Smooth muscle cell (in vitro differentiated cells): ENCODE results near the gene ITSN1. TPM values are rescaled to one million over a fixed set of nuclear protein-coding genes. Genes with fewer than 3 reads are reported as not detected.

Source experiments
- DNase-seq: peaks from one replicate; lab custom pipeline; 2025; ENCODE audit not compliant: unreplicated experiment; lab: John Stamatoyannopoulos, UW
- H2AFZ ChIP-seq: fragments of 200-600 bp; sonication (generic); 2 replicates; pipeline ENCODE4 v1.6.0; 2016; ENCODE audit warnings: antibody characterized with exemption, low read depth, mild to moderate bottlenecking
- H3F3A ChIP-seq: fragments of 200-600 bp; sonication (generic); 2 replicates; pipeline ENCODE4 v1.6.0; 2017; ENCODE audit warnings: antibody characterized with exemption, low read depth
- H3K27ac ChIP-seq: fragments of 200-600 bp; sonication (generic); 2 replicates; pipeline ENCODE4 v1.5.1; 2016; ENCODE audit warnings: low read depth, mild to moderate bottlenecking
- H3K27me3 ChIP-seq: fragments of 200-600 bp; sonication (generic); 2 replicates; pipeline ENCODE4 v1.6.1; 2016; ENCODE audit warnings: low read depth, mild to moderate bottlenecking
- H3K36me3 ChIP-seq: fragments of 200-600 bp; sonication (generic); 2 replicates; pipeline ENCODE4 v1.5.1; 2016; ENCODE audit warnings: low read depth
- H3K4me1 ChIP-seq: fragments of 200-600 bp; sonication (generic); 2 replicates; pipeline ENCODE4 v1.5.1; 2016; ENCODE audit warnings: low read depth
- H3K4me2 ChIP-seq: fragments of 200-600 bp; sonication (generic); 2 replicates; pipeline ENCODE4 v1.6.0; 2016; ENCODE audit warnings: mild to moderate bottlenecking
- H3K4me3 ChIP-seq: fragments of 200-600 bp; sonication (generic); 2 replicates; pipeline ENCODE4 v1.5.1; 2016; ENCODE audit warnings: mild to moderate bottlenecking
- H3K79me2 ChIP-seq: fragments of 200-600 bp; sonication (generic); 2 replicates; pipeline ENCODE4 v1.6.0; 2016; ENCODE audit warnings: low read depth, mild to moderate bottlenecking
- H3K9ac ChIP-seq: fragments of 200-600 bp; sonication (generic); 2 replicates; pipeline ENCODE4 v1.6.0; 2016; ENCODE audit warnings: low read depth
- H3K9me3 ChIP-seq: fragments of 200-600 bp; sonication (generic); replicated peaks from 2 replicates; pipeline ENCODE4 v1.5.1; 2016; ENCODE audit warnings: low read depth
- H4K20me1 ChIP-seq: fragments of 200-600 bp; sonication (generic); 2 replicates; pipeline ENCODE4 v1.6.0; 2016; ENCODE audit warnings: low read depth
- CTCF ChIP-seq: fragments of 200-600 bp; sonication (generic); IDR thresholded peaks from 2 replicates; pipeline ENCODE4 v1.5.1; 2017; ENCODE audit warnings: borderline replicate concordance, mild to moderate bottlenecking, antibody characterized with exemption; ENCODE audit not compliant: insufficient read depth, poor library complexity, severe bottlenecking
- WGBS: methylation state at CpG from one replicate; pipeline ENCODE4 v1.1.7; 2016; ENCODE audit warnings: low lambda C conversion rate; 5-methylcytosine and 5-hydroxymethylcytosine counted together
- polyA plus RNA-seq: library from polyadenylated mRNA; unstranded; fragments of >200 nt; fragmentation: Nextera tagmentation; extraction: Ambion mirVana; gene quantifications from 2 replicates; pipeline ENCODE4 v1.2.1, GENCODE V29; 2016
- total RNA-seq: library from RNA; depleted of rRNA; stranded (reverse); fragments of >200 nt; gene quantifications from 2 replicates; pipeline ENCODE4 v1.2.3, GENCODE V29; 2014

ITSN1 gene
- total and polyA plus RNA-seq, 2 experiments from 2014 or later, result 36.4 to 76.5 TPM

- Histone ChIP-seq H3F3A (peaks cover 6% of the 10 kb centered on the region), H3K27me3 (no peaks in the 10 kb centered on the region), H3K4me3 (no peak overlapping the region), H3K27ac (no peak overlapping the region), H3K4me2 (no peak overlapping the region), H3K9me3 (no peaks in the 10 kb centered on the region), H3K36me3 (no peaks in the 10 kb centered on the region), H2AFZ (no peak overlapping the region), H3K4me1 (peaks cover 11% of the 10 kb centered on the region), H3K79me2 (peaks cover 100% of the 10 kb centered on the region), H4K20me1 (peaks cover 88% of the 10 kb centered on the region), H3K9ac (no peak overlapping the region)
- whole genome bisulfite sequencing, result 58% methylated on average over 7 of the region's 7 CpGs
- no peak for TF ChIP-seq CTCF
- DNase-seq, result no peak
Measured at GRCh38 chr21:33650230-33650629, 7.9 kb downstream of the ITSN1 start.

GRCh38 chr21:33650929-33651509 lies 8.7 kb downstream of the ITSN1 start:
- Histone ChIP-seq H3K4me3 (no peak overlapping the region), H3K4me2 (no peak overlapping the region), H3K4me1 (peaks cover 11% of the 10 kb centered on the region), H3K79me2 (peaks cover 96% of the 10 kb centered on the region), H2AFZ (no peak overlapping the region), H3K9ac (no peak overlapping the region), H3K27ac (no peak overlapping the region), H3K9me3 (no peaks in the 10 kb centered on the region), H4K20me1 (peaks cover 88% of the 10 kb centered on the region), H3K27me3 (no peaks in the 10 kb centered on the region), H3K36me3 (no peaks in the 10 kb centered on the region), H3F3A (peaks cover 6% of the 10 kb centered on the region)
- 76% methylated on average over 7 of the region's 7 CpGs for WGBS
- DNase-seq, result no peak
- no peak for TF ChIP-seq CTCF

- Histone ChIP-seq H3K4me3 (no peak overlapping the region), H3K79me2 (peaks cover 96% of the 10 kb centered on the region), H3K27me3 (no peaks in the 10 kb centered on the region), H2AFZ (no peak overlapping the region), H4K20me1 (peaks cover 89% of the 10 kb centered on the region), H3K4me2 (no peak overlapping the region), H3F3A (peaks cover 6% of the 10 kb centered on the region), H3K9ac (no peak overlapping the region), H3K27ac (no peak overlapping the region), H3K4me1 (peaks cover 11% of the 10 kb centered on the region), H3K36me3 (no peaks in the 10 kb centered on the region), H3K9me3 (no peaks in the 10 kb centered on the region)
- TF ChIP-seq CTCF, result no peak
- no peak for DNase-seq
- 81% methylated on average over 8 of the region's 8 CpGs for WGBS
Measured at GRCh38 chr21:33651965-33652680, 9.8 kb downstream of the ITSN1 start.
